ENCODE data around the gene PNMA8B. TPM values are rescaled to one million over a fixed set of nuclear protein-coding genes. Genes with fewer than 3 reads are reported as not detected.
"Not testable (repeated sequence)": the region's sequence is repeated elsewhere in the genome, so short reads cannot be mapped to it uniquely, and the experiment has no call there.

PNMA8B gene
- total RNA-seq, 4 donors from 2014 or later, result 0.13 to 1.1 (median 0.79) TPM

DNA sequence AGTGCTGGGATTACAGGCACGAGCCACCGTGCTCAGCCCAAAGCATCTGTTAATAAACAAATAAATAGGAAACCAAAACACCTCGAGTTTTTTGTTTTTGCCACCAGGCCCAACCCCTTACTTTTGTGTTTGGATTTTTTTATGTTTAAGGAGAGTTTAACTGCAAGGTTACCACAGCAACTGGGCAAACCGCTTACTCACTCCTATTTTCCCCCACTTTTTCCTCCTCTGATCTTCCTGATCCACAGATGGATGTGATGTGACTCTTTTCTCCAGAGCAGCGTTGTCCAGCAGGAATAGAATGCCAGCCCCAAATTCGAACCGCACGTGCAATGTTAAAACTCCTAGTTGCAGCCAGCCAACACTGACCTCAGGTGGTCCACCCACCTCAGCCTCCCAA is 2.1 kb upstream of the PNMA8B start:
- intact Hi-C loops (cut with DNase I), result no loop called here
- 75 to 84% methylated on average over 8 of the region's 8 CpGs for WGBS, 2 donors
- Histone ChIP-seq H3K4me1 (peaks cover 8 to 31% (median 21%) of the 10 kb centered on the region in 3 donors), H3K27ac (no peak overlapping the region), H3K9me3 (no peaks in the 10 kb centered on the region), H3K36me3 (no peaks in the 10 kb centered on the region), H3K4me3 (no peak overlapping the region), H3K27me3 (peaks cover 0 to 31% (median 3%) of the 10 kb centered on the region in 4 donors)
- no peak for DNase-seq
- TF ChIP-seq, protein P1, sequence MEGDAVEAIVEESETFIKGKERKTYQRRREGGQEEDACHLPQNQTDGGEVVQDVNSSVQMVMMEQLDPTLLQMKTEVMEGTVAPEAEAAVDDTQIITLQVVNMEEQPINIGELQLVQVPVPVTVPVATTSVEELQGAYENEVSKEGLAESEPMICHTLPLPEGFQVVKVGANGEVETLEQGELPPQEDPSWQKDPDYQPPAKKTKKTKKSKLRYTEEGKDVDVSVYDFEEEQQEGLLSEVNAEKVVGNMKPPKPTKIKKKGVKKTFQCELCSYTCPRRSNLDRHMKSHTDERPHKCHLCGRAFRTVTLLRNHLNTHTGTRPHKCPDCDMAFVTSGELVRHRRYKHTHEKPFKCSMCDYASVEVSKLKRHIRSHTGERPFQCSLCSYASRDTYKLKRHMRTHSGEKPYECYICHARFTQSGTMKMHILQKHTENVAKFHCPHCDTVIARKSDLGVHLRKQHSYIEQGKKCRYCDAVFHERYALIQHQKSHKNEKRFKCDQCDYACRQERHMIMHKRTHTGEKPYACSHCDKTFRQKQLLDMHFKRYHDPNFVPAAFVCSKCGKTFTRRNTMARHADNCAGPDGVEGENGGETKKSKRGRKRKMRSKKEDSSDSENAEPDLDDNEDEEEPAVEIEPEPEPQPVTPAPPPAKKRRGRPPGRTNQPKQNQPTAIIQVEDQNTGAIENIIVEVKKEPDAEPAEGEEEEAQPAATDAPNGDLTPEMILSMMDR (IDR thresholded peaks at IDR 0.05), result no peak
- no peak for TF ChIP-seq POLR2A (IDR thresholded peaks at IDR 0.05)

DNA sequence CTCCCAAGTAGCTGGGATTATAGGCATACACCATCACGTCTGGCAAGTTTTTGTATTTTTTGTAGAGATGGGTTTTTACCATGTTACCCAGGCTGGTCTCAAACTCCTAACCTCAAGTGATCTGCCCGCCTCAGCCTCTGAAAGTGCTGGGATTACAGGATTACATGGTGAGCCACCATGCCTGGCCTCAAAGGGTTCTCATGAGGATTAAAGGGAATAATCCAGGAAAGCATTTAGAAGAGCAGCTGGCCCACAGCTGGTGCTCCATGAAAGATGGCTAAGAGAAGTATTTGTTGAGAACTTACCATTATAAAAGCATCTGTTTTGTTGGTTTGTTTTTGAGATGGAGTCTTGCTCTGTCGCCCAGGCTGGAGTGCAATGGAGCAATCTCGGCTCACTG is 1.2 kb upstream of the PNMA8B start:
- H3K27ac ChIP-seq; H3K36me3 ChIP-seq; H3K4me3 ChIP-seq; DNase-seq; intact Hi-C loops (cut with DNase I); H3K9me3 ChIP-seq: not testable (repeated sequence)
- Histone ChIP-seq H3K27me3 (peaks cover 0 to 40% (median 3%) of the 10 kb centered on the region in 4 donors), H3K4me1 (peaks cover 8 to 39% (median 21%) of the 10 kb centered on the region in 3 donors)
- WGBS, 2 donors, result 71 to 89% methylated on average over 4 of the region's 4 CpGs

DNA sequence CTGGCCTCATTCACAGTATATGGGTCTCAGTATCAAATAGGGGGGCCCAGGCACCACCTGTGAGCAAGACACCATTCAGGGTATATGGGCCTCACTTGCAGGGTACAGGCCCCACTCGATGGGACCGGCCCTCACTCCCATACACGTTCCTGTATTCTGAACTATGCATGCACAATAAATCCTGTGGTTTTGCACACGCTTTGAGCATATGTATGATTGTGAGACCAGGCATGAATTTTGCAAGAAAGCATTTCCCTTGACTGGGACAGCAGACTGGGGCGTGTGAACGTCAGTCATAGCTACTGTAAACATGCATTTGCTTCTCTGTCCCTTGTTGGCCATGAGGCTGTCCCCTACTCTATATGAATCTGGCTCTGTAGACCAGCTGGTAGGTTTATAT is 637 bp upstream of the PNMA8B start:
- Histone ChIP-seq H3K9me3 (no peaks in the 10 kb centered on the region), H3K27ac (no peak overlapping the region), H3K4me1 (peaks cover 8 to 41% (median 21%) of the 10 kb centered on the region in 3 donors), H3K4me3 (no peak overlapping the region), H3K36me3 (no peaks in the 10 kb centered on the region), H3K27me3 (peaks cover 0 to 46% (median 3%) of the 10 kb centered on the region in 4 donors)
- intact Hi-C loops (cut with DNase I), result no loop called here
- 76 to 90% methylated on average over 6 of the region's 6 CpGs for WGBS, 2 donors
- no peak for DNase-seq
- TF ChIP-seq, protein P1 (IDR thresholded peaks at IDR 0.05), result no peak

DNA sequence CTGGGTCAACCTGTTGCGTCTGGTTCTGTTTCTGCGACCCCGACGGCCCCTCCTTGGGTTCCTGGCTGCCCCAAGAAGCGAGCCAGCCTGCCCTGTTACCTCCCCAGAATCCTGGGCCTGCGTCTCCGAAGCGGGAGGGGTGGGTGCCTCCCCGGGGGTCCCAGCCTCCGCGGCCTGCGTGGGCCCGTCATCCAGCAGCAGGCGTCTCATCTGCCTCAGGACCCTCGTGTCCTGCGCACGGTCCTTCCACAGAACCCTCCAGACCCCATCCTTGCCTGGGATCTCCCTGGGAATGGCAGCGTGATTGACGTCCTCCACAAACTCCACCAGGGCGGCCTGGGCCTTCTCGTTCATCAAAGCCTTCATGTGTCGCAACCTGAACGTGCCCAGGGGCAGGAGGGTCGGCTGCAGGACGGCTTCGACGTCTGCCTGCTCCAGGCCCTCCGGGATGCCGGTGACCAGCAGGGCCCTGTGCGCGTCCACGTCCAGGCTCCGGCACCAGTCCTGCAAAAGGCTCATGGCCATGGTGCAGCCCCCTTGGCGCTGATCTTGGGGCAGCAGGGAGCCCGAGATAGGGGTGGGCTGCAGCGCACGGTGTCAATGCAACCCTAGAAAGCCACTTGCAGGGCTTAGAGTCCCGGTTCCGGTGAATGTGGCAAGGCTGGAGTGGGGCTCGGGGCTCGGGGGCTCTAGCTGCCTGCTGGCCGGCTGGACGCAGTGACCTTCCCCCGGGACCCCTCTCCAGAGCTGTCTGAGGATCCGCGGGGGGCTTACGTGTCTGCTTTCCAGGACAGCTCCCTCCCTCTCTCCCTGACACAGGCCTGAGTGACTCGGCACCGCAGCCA is 504 bp downstream of the PNMA8B start:
- TF ChIP-seq, protein P1 (IDR thresholded peaks at IDR 0.05), result no peak
- no peak for TF ChIP-seq POLR2A (IDR thresholded peaks at IDR 0.05)
- H3K27ac ChIP-seq, result no peak overlapping the region
- peaks cover 0 to 57% (median 3%) of the 10 kb centered on the region in 4 donors for H3K27me3 ChIP-seq
- H3K4me1 ChIP-seq, result peaks cover 8 to 42% (median 22%) of the 10 kb centered on the region in 3 donors
- intact Hi-C loops (cut with DNase I), result no loop called here
- H3K4me3 ChIP-seq, result peak overlapping the region in 3 of 4 donors; percentile 24 to 55 (median 38)
- H3K9me3 ChIP-seq, result no peaks in the 10 kb centered on the region
- no peak for DNase-seq
- no peaks in the 10 kb centered on the region for H3K36me3 ChIP-seq
- 69 to 75% methylated on average over 7 to 13 of the region's 49 CpGs for WGBS, 2 donors

DNA sequence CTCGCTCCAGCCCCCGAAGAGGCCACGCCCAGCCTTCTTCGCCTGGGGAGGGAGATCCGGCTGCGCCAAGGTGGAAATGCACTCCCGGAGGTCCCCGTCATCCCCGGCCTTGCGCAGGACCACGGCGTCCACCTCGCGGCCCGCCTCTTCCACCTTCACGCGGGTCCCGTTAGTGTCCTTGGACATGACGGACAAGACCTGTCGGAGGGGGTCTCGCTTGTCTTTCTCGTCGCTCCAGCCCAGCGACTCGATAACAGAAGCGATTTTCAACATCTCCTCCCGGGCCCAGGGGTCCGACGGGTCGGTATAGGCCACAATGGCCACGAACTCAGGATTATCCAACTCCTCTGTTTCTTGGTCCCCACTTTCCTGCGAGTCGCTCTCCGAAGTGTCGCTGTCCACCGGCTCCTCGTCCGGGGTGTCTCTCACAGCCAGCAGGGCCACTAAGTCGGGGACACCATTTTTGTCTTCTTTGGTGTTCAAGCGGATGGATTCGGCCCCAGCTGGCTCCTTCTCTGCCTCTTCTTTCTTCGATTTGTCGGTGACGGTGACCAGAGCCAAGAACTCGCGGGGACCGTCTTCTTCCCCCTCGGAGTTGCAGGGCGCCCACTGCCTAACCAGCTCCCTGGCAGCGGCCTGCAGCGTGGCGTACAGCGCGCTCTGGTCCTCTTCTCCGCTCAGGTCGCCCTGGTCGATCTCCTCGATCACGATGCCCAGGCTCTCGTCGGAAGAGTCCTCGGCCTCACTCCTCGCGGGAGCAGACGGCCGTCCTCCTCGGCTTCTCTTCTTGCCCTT is 1.3 kb downstream of the PNMA8B start:
- Histone ChIP-seq H3K36me3 (no peaks in the 10 kb centered on the region), H3K4me3 (peak overlapping the region in 3 of 4 donors; percentile 40 to 56 (median 52)), H3K27me3 (peaks cover 0 to 65% (median 4%) of the 10 kb centered on the region in 4 donors), H3K9me3 (no peaks in the 10 kb centered on the region), H3K27ac (no peak overlapping the region), H3K4me1 (peaks cover 13 to 51% (median 30%) of the 10 kb centered on the region in 3 donors)
- intact Hi-C loops (cut with DNase I), result no loop called here
- no peak for TF ChIP-seq POLR2A (IDR thresholded peaks at IDR 0.05)
- TF ChIP-seq, protein P1 (IDR thresholded peaks at IDR 0.05), result no peak
- WGBS, 2 donors, result 77 to 84% methylated on average over 50 to 67 of the region's 67 CpGs
- DNase-seq, result no peak

All from esophagus squamous epithelium (tissue), 5 donors.